Adrenal gland (tissue), 5 donors: ENCODE data around the gene FAM131A.

Source experiments
- POLR2A ChIP-seq, 2 donors: fragments of 450-650 bp; IDR thresholded peaks; one replicate each; pipeline ENCODE4 v1.6.1; 2017; ENCODE audit warnings: antibody characterized with exemption in 2 of 2, mild to moderate bottlenecking in 2 of 2, moderate library complexity in 1 of 2
- TF ChIP-seq, protein P1 (sequence below), 6 experiments: fragments of 450-650 bp in 4 of 6; fragments of 200-600 bp in 2 of 6; sonication (generic) in 1 of 6; IDR thresholded peaks; 1 replicate in 5 of 6; 2 replicates in 1 of 6; pipeline versions ENCODE4 v1.5.1 to v1.8.0; 2016 to 2021; ENCODE audit warnings: antibody characterized with exemption in 6 of 6, mild to moderate bottlenecking in 2 of 6, moderate library complexity in 1 of 6
- donor health status: DM: no; HTN: no; CAD: no.

DNA sequence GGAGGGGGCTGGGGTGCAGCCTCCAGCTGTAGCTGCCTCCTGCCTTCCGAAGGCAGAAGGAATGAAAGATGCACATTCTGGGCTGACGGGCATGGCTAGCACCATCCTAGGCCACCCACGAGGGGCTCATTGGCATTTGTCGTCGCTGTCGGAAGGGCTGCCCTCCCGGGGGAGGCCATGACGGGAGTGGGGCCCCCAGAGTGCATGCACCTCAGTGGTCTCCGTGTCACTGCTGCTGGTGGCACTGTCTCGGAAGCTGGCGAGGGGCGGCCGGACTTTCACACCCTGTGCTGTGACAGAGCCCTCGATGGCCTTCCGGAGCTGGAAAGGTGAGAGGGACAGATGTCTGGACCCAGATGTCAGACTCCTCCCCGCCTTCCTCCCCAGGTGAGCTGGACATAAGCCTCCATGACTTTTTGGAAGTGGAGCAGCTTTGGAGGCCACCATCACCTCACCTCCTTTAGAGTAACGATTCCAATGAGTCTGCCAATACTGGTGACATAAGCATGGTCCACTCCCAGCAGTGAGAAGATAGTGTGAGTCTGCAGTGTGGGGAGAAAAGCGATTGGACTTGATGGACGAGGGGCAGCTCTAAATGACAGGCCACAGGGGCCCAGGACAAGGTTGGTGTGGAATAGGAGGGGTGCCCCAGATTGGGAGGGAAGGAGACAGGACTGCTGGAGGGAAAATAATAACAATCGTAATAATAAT, 9.2 kb downstream of the FAM131A start:
- TF ChIP-seq, protein P1, sequence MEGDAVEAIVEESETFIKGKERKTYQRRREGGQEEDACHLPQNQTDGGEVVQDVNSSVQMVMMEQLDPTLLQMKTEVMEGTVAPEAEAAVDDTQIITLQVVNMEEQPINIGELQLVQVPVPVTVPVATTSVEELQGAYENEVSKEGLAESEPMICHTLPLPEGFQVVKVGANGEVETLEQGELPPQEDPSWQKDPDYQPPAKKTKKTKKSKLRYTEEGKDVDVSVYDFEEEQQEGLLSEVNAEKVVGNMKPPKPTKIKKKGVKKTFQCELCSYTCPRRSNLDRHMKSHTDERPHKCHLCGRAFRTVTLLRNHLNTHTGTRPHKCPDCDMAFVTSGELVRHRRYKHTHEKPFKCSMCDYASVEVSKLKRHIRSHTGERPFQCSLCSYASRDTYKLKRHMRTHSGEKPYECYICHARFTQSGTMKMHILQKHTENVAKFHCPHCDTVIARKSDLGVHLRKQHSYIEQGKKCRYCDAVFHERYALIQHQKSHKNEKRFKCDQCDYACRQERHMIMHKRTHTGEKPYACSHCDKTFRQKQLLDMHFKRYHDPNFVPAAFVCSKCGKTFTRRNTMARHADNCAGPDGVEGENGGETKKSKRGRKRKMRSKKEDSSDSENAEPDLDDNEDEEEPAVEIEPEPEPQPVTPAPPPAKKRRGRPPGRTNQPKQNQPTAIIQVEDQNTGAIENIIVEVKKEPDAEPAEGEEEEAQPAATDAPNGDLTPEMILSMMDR (IDR thresholded peaks at IDR 0.05), result no peak
- no peak for TF ChIP-seq POLR2A (IDR thresholded peaks at IDR 0.05)
